Suprapubic skin (tissue), 3 donors: ENCODE measurements around the gene SERINC2.

Source experiments
- EP300 ChIP-seq: sonication (generic); formaldehyde crosslinking; IDR thresholded peaks from one replicate; pipeline ENCODE4 v1.6.1; 2017; ENCODE audit warnings: antibody characterized with exemption
- TF ChIP-seq, protein P1 (sequence below), 2 donors: fragments of 200-600 bp in 1 of 2; fragments of 450-650 bp in 1 of 2; sonication (generic) in 1 of 2; IDR thresholded peaks; one replicate each; pipeline ENCODE4 v1.5.1; 2016 to 2019; ENCODE audit warnings: antibody characterized with exemption in 2 of 2, mild to moderate bottlenecking in 1 of 2, moderate library complexity in 1 of 2

- TF ChIP-seq EP300 = no peak
- TF ChIP-seq, protein P1, sequence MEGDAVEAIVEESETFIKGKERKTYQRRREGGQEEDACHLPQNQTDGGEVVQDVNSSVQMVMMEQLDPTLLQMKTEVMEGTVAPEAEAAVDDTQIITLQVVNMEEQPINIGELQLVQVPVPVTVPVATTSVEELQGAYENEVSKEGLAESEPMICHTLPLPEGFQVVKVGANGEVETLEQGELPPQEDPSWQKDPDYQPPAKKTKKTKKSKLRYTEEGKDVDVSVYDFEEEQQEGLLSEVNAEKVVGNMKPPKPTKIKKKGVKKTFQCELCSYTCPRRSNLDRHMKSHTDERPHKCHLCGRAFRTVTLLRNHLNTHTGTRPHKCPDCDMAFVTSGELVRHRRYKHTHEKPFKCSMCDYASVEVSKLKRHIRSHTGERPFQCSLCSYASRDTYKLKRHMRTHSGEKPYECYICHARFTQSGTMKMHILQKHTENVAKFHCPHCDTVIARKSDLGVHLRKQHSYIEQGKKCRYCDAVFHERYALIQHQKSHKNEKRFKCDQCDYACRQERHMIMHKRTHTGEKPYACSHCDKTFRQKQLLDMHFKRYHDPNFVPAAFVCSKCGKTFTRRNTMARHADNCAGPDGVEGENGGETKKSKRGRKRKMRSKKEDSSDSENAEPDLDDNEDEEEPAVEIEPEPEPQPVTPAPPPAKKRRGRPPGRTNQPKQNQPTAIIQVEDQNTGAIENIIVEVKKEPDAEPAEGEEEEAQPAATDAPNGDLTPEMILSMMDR (IDR thresholded peaks at IDR 0.05) = no peak
These were observed 40.5 kb downstream of the SERINC2 start for GRCh38 chr1:31453384-31454079.
